ENCODE data around the gene PHLPP1.

The PHLPP1 gene

GRCh38 chr18:62838475-62839098 is 123.2 kb downstream of the PHLPP1 start:
- TF ChIP-seq MYC (IDR thresholded peaks at IDR 0.05; ENCODE audit: low read depth, low read length) (no peak), POLR2A (IDR thresholded peaks at IDR 0.05; ENCODE audit: extremely low read depth, insufficient read length) (no peak)
- TF ChIP-seq, protein P1, sequence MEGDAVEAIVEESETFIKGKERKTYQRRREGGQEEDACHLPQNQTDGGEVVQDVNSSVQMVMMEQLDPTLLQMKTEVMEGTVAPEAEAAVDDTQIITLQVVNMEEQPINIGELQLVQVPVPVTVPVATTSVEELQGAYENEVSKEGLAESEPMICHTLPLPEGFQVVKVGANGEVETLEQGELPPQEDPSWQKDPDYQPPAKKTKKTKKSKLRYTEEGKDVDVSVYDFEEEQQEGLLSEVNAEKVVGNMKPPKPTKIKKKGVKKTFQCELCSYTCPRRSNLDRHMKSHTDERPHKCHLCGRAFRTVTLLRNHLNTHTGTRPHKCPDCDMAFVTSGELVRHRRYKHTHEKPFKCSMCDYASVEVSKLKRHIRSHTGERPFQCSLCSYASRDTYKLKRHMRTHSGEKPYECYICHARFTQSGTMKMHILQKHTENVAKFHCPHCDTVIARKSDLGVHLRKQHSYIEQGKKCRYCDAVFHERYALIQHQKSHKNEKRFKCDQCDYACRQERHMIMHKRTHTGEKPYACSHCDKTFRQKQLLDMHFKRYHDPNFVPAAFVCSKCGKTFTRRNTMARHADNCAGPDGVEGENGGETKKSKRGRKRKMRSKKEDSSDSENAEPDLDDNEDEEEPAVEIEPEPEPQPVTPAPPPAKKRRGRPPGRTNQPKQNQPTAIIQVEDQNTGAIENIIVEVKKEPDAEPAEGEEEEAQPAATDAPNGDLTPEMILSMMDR (IDR thresholded peaks at IDR 0.05; ENCODE audit: low read depth, low read length): no peak
- TF ChIP-seq, protein P2, sequence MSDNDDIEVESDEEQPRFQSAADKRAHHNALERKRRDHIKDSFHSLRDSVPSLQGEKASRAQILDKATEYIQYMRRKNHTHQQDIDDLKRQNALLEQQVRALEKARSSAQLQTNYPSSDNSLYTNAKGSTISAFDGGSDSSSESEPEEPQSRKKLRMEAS (IDR thresholded peaks at IDR 0.05; ENCODE audit: low read depth, low read length): no peak
- no peak overlapping the region for H3K4me3 ChIP-seq (ENCODE audit: low read depth, low read length)
- DNase-seq (ENCODE audit: low read depth): no peak

DNA sequence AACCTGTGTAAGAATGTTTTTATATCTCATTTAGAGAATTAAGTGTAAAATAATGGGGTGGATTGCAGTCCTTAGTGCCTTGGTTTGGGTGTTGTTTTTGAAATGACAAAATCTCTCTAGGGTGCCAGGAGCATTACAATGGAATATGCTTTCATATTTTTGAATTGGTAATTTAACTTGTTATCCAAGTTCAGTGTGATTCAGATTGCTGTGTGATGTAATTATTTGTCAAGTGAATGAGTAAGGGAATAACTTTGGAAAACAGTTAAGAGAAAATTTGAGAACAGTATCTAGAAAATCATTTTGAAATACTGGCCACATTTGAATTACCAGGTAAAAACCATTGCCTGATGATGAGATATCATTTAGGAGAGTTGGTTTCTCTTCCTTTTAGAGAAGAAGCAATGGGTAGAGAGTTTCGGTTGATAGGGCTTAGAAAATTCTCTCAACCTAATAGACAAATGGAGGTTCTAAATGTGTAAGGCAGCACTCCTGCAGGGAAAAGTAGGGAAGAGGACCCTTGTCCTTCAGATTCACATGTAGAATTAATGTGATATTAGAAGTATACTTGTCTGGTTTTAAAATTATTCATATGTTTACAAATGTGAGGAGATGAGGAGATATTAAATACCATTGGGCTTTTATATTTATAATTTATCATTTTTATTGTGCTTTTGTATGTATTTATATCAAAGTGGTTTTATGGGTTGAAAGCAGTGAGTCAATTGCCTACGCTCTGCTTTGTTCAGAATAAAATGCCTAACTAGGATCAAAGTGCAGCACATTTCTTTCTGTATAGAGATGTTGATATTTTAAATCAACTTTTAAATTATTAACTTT is 124.8 kb downstream of the PHLPP1 start:
- DNase-seq (ENCODE audit: low read depth): no peak
- H3K4me3 ChIP-seq (ENCODE audit: low read depth, low read length): no peak overlapping the region
- TF ChIP-seq, protein P1 (IDR thresholded peaks at IDR 0.05; ENCODE audit: low read depth, low read length): no peak
- no peak for TF ChIP-seq POLR2A (IDR thresholded peaks at IDR 0.05; ENCODE audit: extremely low read depth, insufficient read length)
- TF ChIP-seq, protein P2 (IDR thresholded peaks at IDR 0.05; ENCODE audit: low read depth, low read length): no peak
- TF ChIP-seq MYC (IDR thresholded peaks at IDR 0.05; ENCODE audit: low read depth, low read length): no peak

DNA sequence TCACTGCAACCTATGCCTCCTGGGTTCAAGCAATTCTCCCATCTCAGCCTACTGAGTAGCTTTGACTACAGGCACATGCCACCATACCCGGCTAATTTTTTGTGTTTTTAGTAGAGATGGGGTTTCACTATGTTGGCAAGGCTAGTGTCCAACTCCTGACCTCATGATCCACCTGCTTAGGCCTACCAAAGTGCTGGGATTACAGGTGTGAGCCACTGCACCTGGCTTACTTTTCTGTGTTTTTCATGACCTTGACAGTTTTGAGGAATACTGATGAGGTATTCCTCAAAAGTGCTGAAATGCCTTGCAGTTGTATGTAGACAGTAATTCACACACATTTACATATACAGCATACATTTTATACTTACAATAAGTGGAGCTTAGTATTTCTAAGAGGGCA is 126.1 kb downstream of the PHLPP1 start:
- no peak overlapping the region for H3K4me3 ChIP-seq (ENCODE audit: low read depth, low read length)
- no peak for DNase-seq (ENCODE audit: low read depth)
- TF ChIP-seq, protein P1 (IDR thresholded peaks at IDR 0.05; ENCODE audit: low read depth, low read length): no peak
- TF ChIP-seq MYC (IDR thresholded peaks at IDR 0.05; ENCODE audit: low read depth, low read length) (no peak), POLR2A (IDR thresholded peaks at IDR 0.05; ENCODE audit: extremely low read depth, insufficient read length) (no peak)
- TF ChIP-seq, protein P2 (IDR thresholded peaks at IDR 0.05; ENCODE audit: low read depth, low read length): no peak

- DNase-seq (ENCODE audit: low read depth): no peak
- TF ChIP-seq POLR2A (IDR thresholded peaks at IDR 0.05; ENCODE audit: extremely low read depth, insufficient read length) (no peak), MYC (IDR thresholded peaks at IDR 0.05; ENCODE audit: low read depth, low read length) (no peak)
- TF ChIP-seq, protein P1 (IDR thresholded peaks at IDR 0.05; ENCODE audit: low read depth, low read length): no peak
- TF ChIP-seq, protein P2 (IDR thresholded peaks at IDR 0.05; ENCODE audit: low read depth, low read length): no peak
- no peak overlapping the region for H3K4me3 ChIP-seq (ENCODE audit: low read depth, low read length)
Measured at GRCh38 chr18:62842898-62843297, 127.6 kb downstream of the PHLPP1 start.

GRCh38 chr18:62844850-62845643 is 129.7 kb downstream of the PHLPP1 start:
- no peak overlapping the region for H3K4me3 ChIP-seq (ENCODE audit: low read depth, low read length)
- DNase-seq (ENCODE audit: low read depth): no peak
- TF ChIP-seq POLR2A (IDR thresholded peaks at IDR 0.05; ENCODE audit: extremely low read depth, insufficient read length) (no peak), MYC (IDR thresholded peaks at IDR 0.05; ENCODE audit: low read depth, low read length) (no peak)
- TF ChIP-seq, protein P1 (IDR thresholded peaks at IDR 0.05; ENCODE audit: low read depth, low read length): no peak
- TF ChIP-seq, protein P2 (IDR thresholded peaks at IDR 0.05; ENCODE audit: low read depth, low read length): no peak

All from NB4 (cell line).